IPS-11a (cell line): ENCODE results near the gene NOXRED1.
A peak's percentile ranks its signal among the peaks of the same experiment; 100 is the strongest.
"Not testable (repeated sequence)": the region's sequence is repeated elsewhere in the genome, so short reads cannot be mapped to it uniquely, and the experiment has no call there.

Experiments used
- H3K4me3 ChIP-seq: one replicate; pipeline ENCODE4 v1.5.1; 2013; ENCODE audit warnings: low read depth, low read length, control low read depth

NOXRED1 gene

GRCh38 chr14:77423423-77423822, at the start of gene NOXRED1:
TSS of gene NOXRED1 (minus strand) at chr14:77423523. CDS start at chr14:77422889, 634 bp downstream.
- H3K4me3 ChIP-seq: no peak within 1 kb of the TSS

- no peak overlapping the region for H3K4me3 ChIP-seq
Observed at GRCh38 chr14:77470224-77470870, 47.0 kb upstream of the NOXRED1 start.

- H3K4me3 ChIP-seq: no peak overlapping the region
Observed at GRCh38 chr14:77469539-77469938, 46.2 kb upstream of the NOXRED1 start.

- no peak overlapping the region for H3K4me3 ChIP-seq
Observed at GRCh38 chr14:77469067-77469505, 45.8 kb upstream of the NOXRED1 start.

GRCh38 chr14:77467801-77468200, 44.5 kb upstream of the NOXRED1 start:
- H3K4me3 ChIP-seq: no peak overlapping the region

- peak overlapping the region; percentile 84 for H3K4me3 ChIP-seq
Observed at GRCh38 chr14:77459072-77459723, 35.9 kb upstream of the NOXRED1 start.

- peak overlapping the region; percentile 84 for H3K4me3 ChIP-seq
Observed at GRCh38 chr14:77458249-77458950, 35.1 kb upstream of the NOXRED1 start.

GRCh38 chr14:77457522-77458248, 34.4 kb upstream of the NOXRED1 start, which contains the start of the genes AHSA1 and VIPAS39:
TSS of gene AHSA1 (plus strand) at chr14:77458093. CDS start at chr14:77458190, 97 bp downstream.
TSS of gene VIPAS39 (minus strand) at chr14:77457601. CDS start at chr14:77454102, 3,499 bp downstream.
- H3K4me3 ChIP-seq: peak within 1 kb of the TSS; percentile 84

GRCh38 chr14:77457115-77457521, 33.8 kb upstream of the NOXRED1 start:
- H3K4me3 ChIP-seq: peak overlapping the region; percentile 84

GRCh38 chr14:77455966-77456640, 32.8 kb upstream of the NOXRED1 start:
- H3K4me3 ChIP-seq: no peak overlapping the region

- H3K4me3 ChIP-seq: no peak overlapping the region
Observed at GRCh38 chr14:77442196-77442595, 18.9 kb upstream of the NOXRED1 start.

GRCh38 chr14:77439861-77440260, 16.5 kb upstream of the NOXRED1 start:
- no peak overlapping the region for H3K4me3 ChIP-seq

- no peak overlapping the region for H3K4me3 ChIP-seq
Observed at GRCh38 chr14:77438596-77438995, 15.3 kb upstream of the NOXRED1 start.

GRCh38 chr14:77436042-77436441, 12.7 kb upstream of the NOXRED1 start:
- no peak overlapping the region for H3K4me3 ChIP-seq

GRCh38 chr14:77426396-77426795, 3.1 kb upstream of the NOXRED1 start:
- H3K4me3 ChIP-seq: no peak overlapping the region

GRCh38 chr14:77424862-77425261, 1.5 kb upstream of the NOXRED1 start:
- H3K4me3 ChIP-seq: no peak overlapping the region

- no peak overlapping the region for H3K4me3 ChIP-seq
Observed at GRCh38 chr14:77421201-77421600, 2.1 kb downstream of the NOXRED1 start.

GRCh38 chr14:77416836-77417235, 6.5 kb downstream of the NOXRED1 start:
- no peak overlapping the region for H3K4me3 ChIP-seq

GRCh38 chr14:77416098-77416497, 7.2 kb downstream of the NOXRED1 start:
- not testable (repeated sequence) for H3K4me3 ChIP-seq

- not testable (repeated sequence) for H3K4me3 ChIP-seq
Observed at GRCh38 chr14:77415403-77416030, 7.8 kb downstream of the NOXRED1 start.
